Pons (tissue), 1 donor: ENCODE measurements around the gene ZDHHC17.
"Not testable (repeated sequence)": the region's sequence is repeated elsewhere in the genome, so short reads cannot be mapped to it uniquely, and the experiment has no call there.

ENCODE experiments used
- DNase-seq: peaks from one replicate; pipeline ENCODE4 v3.0.0-alpha.2; 2016; ENCODE audit warnings: low spot score

The ZDHHC17 gene

DNA sequence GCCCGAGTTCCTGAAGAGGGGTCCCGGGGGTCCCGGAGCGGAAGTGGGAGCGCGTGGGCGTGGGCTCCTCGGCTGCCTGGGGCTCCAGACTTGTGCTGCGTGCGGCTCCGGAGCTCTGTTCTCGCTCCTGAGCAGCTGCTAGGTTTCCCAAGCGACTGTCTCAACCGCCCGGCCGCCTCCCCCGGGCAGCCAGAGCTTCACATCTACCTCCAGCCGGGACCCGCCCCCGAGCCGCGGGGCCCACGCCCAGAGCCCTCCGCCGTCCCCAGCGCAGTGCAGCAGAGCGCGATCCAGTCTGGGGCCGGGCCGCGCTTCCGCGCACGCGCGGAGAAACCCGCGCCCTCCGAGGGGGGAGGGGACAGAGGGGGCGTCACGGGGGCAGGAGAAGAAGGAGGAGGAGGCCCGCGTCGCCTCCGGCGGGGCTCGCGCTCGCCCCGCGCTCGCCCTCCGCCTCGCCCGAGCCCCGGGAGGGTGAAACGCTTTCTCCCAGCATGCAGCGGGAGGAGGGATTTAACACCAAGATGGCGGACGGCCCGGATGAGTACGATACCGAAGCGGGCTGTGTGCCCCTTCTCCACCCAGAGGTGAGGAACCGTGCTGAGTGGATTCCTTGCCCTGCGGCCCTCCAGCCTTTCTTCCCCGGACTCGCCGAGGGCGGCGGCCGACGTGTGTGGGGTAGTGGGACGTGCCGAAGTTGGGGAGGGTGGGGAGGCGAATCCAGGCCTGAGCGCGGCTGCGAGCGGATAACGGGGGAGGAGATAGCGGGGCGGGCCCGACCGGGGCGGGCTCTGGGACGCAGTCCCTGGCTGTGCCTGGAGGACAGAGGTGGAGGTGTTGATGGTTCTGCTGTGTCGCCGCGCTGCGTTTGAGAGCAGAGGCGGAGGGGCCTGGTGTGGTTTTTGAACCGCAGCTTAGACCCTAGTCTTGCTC lies at the start of gene ZDHHC17:
TSS of gene ZDHHC17 (plus strand) at position 370 of the 930 bp plus-strand sequence. CDS start at position 492, 122 bp downstream.
- peak; percentile 91 for DNase-seq

GRCh38 chr12:76714415-76714814 lies 49.5 kb upstream of the ZDHHC17 start:
- DNase-seq, result no peak

- DNase-seq, result no peak
Observed at GRCh38 chr12:76714861-76715260, 49.1 kb upstream of the ZDHHC17 start.

- DNase-seq, result no peak
Observed at GRCh38 chr12:76715332-76715731, 48.6 kb upstream of the ZDHHC17 start.

GRCh38 chr12:76717314-76717713 lies 46.6 kb upstream of the ZDHHC17 start:
- no peak for DNase-seq

DNA sequence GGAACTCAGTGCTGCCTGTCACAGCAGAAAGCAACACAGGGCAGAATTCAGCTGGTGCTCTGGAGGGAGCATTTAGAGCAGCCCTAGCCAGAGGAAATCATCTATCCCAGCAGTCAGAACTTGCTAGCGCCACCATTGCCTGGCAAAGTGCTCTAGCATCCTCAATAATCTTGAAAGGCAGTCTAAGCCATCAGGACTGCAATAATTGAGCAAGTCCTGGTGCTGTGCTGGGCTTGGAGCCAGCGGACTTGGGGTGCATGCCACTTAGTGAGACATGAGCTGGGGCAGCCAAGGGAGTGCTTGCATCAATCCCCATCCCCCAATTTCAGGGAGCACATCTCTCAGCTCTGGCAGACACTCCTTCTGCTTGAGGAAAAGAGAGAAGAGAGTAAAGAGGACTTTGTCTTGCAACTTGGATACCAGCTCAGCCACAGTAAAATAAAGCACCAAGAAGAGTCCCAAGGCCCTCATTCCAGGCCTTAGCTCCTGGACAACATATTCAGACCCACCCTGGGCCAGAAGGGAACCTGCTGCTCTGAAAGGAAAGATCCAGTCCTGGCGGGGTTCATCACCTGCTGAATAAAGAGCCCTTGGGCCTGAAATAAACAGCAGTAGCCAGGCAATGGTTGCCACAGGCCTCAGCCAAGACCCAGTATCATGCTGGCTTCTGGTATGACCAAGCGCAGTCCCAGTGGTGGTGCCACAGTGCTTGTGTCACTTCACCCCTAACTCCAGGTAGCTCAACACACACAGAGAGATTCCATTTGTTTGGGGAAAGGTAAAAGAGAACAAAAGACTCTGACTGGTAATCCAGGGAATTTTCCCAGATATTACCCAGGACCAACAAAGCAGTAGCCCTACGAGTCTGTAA lies 44.5 kb upstream of the ZDHHC17 start:
- peak; percentile 71 for DNase-seq

- no peak for DNase-seq
Observed at GRCh38 chr12:76720068-76720467, 43.8 kb upstream of the ZDHHC17 start.

GRCh38 chr12:76726626-76727025 lies 37.3 kb upstream of the ZDHHC17 start:
- no peak for DNase-seq

DNA sequence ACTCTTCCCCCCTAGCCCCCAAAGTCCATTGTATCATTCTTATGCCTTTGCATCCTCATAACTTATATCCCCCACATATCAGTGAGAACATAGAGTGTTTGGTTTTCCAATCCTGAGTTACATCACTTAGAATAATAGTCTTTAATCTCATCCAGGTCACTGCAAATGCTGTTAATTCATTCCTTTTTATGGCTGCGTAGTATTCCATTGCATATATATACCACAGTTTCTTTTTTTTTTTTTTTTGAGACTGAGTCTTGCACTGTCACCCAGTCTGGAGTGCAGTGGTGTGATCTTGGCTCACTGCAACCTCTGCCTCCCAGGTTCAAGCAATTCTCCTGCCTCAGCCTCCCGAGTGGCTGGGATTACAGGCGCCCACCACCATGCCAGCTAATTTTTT lies 31.7 kb upstream of the ZDHHC17 start:
- DNase-seq, result not testable (repeated sequence)

DNA sequence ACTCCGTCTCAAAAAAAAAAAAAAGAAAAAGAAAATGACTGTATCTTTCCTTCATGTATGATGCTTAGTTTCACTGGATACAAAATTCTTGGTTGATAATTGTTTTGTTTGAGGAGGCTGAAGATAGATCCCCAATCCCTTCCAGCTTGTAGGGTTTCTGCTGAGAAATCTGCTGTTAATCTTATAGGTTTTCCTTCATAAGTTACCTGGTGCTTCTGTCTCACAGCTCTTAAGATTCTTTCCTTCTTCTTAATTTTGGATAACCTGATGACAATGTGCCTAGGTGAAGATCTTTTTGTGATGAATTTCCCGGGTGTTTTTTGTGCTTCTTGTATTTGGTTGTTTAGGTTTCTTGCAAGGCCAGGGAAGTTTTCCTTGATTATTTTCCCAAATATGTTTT lies 26.2 kb upstream of the ZDHHC17 start:
- DNase-seq, result not testable (repeated sequence)

GRCh38 chr12:76738824-76739579 lies 24.9 kb upstream of the ZDHHC17 start:
- no peak for DNase-seq

DNA sequence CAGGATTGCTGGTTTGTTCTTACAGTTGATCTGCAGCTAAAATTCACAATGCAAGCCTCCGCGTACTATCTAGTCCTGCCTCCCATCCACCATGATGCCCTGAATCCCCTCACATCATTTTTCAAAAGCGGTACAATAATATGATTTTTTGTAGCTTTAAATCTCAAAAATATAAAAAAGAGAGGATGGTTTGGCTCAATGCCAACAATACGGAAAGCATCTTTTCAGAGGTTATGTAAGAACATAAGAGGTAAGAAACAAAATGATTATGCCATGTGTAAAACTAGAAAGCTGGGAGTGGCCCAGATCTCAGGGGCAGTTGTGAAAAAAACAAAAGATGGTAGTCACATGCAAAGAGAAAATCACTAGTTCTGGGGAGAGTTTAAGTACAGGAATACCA lies 24.0 kb upstream of the ZDHHC17 start:
- DNase-seq, result no peak

DNA sequence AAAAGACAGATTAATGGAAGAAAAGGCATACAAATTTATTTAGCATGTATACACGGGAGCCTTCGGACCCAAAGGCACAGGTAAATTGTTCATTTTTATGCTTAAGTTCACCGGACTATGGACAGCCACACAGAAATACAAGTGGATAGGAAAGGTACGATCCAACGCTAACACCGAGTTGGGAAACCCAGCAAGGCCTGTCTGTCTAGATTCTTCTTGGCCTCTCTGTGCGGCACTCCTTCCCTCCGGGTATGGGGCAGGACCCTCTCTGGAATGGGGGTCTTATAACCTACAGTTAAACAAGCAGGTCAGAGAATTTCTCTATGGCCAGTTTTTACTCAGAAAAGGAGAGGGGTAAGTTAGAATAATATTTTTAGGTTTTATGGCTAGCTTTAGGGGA lies 23.4 kb upstream of the ZDHHC17 start:
- no peak for DNase-seq

DNA sequence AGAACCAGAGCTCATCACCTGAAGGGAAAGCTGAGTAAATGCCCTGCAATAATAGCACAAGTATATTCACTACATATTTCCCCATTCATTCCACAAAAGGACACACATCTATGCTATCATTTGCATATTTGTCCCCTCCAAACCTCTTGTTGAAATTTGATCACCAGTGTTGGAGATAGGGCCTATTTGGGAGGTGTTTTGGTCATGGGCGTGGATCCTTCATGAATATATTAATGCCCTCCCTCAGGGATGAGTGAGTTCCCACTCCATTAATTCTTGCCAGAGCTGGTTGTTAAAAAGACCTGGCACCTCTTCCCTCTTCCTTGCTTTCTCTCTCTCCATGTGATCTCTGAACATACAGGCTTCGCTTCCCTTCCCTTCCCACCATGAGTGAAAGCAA lies 18.6 kb upstream of the ZDHHC17 start:
- no peak for DNase-seq

DNA sequence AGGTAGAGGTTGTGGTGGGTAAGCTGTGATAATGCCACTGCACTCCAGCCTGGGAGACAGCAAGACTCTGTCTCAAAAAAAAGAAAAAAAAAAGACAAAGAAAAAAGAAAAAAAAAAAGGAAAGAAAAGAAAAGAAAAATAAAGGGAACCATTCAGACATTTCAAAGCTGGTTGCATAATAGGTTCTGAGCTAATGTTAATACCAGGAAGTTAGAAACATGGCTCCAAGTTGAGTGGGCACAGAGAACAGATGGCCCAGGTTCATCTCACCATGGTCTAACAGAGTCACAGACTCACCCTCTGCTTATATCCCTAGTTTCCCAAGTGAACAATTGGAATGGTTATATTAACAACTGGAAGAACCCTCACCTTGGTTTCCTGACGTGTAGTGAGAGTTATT lies 17.4 kb upstream of the ZDHHC17 start:
- no peak for DNase-seq

DNA sequence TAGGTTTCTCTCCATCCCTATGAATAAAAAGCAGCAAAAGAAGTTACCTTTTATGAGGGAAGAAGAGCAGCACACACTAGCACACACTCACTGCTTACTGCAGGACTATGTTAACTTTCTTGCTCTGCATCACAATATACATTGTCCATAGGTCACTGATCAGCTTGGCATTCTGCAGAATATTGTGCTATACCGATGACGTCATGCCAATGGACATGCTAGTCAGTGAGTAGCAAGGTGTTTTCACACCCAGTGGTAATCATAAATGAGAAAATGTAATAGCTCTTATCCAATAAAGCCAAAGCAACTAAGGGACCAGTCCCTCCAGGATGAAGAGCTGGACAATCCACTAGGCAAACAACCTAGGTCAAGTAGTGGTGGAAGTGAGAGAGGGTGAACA lies 16.7 kb upstream of the ZDHHC17 start:
- no peak for DNase-seq

GRCh38 chr12:76755829-76756379 lies 8.0 kb upstream of the ZDHHC17 start:
- DNase-seq, result no peak

DNA sequence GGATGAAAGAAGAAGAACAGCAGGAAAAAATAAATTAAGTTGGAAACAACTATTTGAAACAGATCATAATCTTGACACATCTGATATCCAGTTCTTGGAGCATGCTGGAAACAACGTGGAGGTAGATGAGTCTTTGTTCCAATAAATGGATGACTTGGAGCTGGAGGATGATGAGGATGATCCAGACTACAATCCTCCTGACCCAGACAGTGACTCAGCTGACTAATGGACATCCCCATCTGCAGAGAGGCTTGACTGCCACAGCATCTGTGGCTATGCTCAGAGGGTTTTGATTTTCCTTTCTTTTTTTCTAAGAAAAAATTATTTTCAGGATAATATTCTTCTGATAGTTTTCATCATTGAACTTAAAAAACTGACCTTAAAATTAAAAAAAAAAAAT lies 6.2 kb upstream of the ZDHHC17 start:
- no peak for DNase-seq

DNA sequence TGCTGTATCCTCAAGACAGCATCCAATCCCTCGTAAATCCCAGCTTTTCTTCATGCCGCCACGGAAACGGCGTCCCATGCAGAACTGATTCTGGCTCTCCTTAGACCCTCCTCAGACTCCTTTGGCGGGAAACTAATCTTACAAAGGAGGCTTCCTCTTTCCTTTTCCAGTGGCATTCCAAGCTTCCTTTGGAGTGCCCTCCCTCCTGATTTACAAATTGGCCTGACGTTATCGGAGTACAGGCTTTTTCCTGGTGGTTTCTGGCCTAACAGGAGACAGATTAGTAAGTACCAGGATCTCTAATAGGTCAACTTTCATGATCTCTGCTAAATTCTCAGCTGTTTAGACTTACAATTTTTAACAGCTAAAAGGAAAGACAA lies 1.3 kb upstream of the ZDHHC17 start:
- DNase-seq, result no peak

DNA sequence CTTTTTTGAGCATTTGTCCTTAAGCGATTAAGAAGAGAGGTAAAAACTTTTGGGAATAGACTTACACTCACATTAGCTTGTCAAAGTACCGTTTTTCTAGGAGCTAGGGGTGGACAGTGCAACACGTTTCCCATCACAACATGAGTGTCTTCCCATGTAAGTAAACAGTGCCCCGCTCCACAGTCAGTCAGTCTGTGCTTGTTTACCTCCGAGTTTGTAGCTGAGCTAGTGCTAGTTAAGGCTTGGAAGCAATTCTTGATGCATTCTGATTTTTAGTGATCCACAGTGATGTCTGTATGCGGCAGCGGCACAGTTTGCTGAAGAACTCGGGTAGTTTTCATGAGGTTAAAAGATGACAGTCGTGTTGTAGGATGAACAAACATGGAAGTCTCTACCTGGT lies 941 bp downstream of the ZDHHC17 start:
- DNase-seq, result peak; percentile 57

- no peak for DNase-seq
Observed at GRCh38 chr12:76765598-76765997, 1.7 kb downstream of the ZDHHC17 start.

DNA sequence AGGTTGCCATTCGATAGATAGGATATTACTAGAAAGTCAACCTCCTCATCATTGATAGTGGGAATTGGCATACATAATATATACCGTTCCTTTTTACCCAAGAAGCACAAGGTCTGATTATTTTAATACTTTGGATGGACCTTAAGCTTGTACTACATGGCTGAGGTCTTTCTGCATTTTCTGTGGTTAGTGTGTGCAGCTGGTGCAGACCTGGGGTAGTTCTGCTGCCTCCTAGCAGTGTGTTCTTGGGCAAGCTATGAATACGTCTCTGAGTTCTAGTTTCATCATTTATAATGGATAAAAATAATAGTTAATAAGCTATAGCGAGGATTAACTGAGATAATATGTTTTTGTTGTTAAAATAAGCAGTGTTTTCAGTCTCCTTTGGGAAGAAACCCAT lies 2.2 kb downstream of the ZDHHC17 start:
- no peak for DNase-seq
